Esophagus mucosa (tissue), 1 donor: ENCODE results near the gene TMEM132D. TPM values are rescaled to one million over a fixed set of nuclear protein-coding genes. Genes with fewer than 3 reads are reported as not detected.

Experiments
- ATAC-seq: fragments of 200-7000 bp; cut with Tn5 transposase; one replicate; pipeline ENCODE4 v1.9.1; 2020
- total RNA-seq: library from RNA; stranded (reverse); gene quantifications from one replicate; pipeline ENCODE4 v1.2.4, GENCODE V29; 2023
- donor health status: DM: yes; HTN: yes; CAD: no.

The TMEM132D gene
- total RNA-seq, 1 donor from 2014 or later = not detected

GRCh38 chr12:129532707-129533499 lies 370.9 kb downstream of the TMEM132D start:
- no peak for ATAC-seq

- no peak for ATAC-seq
Observed at GRCh38 chr12:129532082-129532481, 371.7 kb downstream of the TMEM132D start.

- peak; percentile 77 for ATAC-seq
Observed at GRCh38 chr12:129530984-129531383, 372.8 kb downstream of the TMEM132D start.

- ATAC-seq = no peak
Observed at GRCh38 chr12:129530517-129530916, 373.3 kb downstream of the TMEM132D start.

- no peak for ATAC-seq
Observed at GRCh38 chr12:129527506-129527905, 376.3 kb downstream of the TMEM132D start.

- ATAC-seq = no peak
Observed at GRCh38 chr12:129523621-129524020, 380.2 kb downstream of the TMEM132D start.

- ATAC-seq = no peak
Observed at GRCh38 chr12:129520739-129521138, 383.1 kb downstream of the TMEM132D start.

GRCh38 chr12:129503802-129504201 lies 400.0 kb downstream of the TMEM132D start:
- no peak for ATAC-seq

- no peak for ATAC-seq
Observed at GRCh38 chr12:129496226-129496625, 407.6 kb downstream of the TMEM132D start.

GRCh38 chr12:129494766-129495165 lies 409.1 kb downstream of the TMEM132D start:
- no peak for ATAC-seq

GRCh38 chr12:129494260-129494659 lies 409.6 kb downstream of the TMEM132D start:
- ATAC-seq = no peak

- no peak for ATAC-seq
Observed at GRCh38 chr12:129489100-129489676, 414.6 kb downstream of the TMEM132D start.

GRCh38 chr12:129486931-129487330 lies 416.9 kb downstream of the TMEM132D start:
- no peak for ATAC-seq

GRCh38 chr12:129483111-129483893 lies 420.5 kb downstream of the TMEM132D start:
- ATAC-seq = no peak

GRCh38 chr12:129481921-129482320 lies 421.9 kb downstream of the TMEM132D start:
- ATAC-seq = no peak

GRCh38 chr12:129470196-129470595 lies 433.6 kb downstream of the TMEM132D start:
- ATAC-seq = no peak

- no peak for ATAC-seq
Observed at GRCh38 chr12:129467726-129468125, 436.1 kb downstream of the TMEM132D start.

- no peak for ATAC-seq
Observed at GRCh38 chr12:129467289-129467688, 436.5 kb downstream of the TMEM132D start.

- no peak for ATAC-seq
Observed at GRCh38 chr12:129466499-129466898, 437.3 kb downstream of the TMEM132D start.

GRCh38 chr12:129459886-129460285 lies 443.9 kb downstream of the TMEM132D start:
- ATAC-seq = no peak

GRCh38 chr12:129446696-129447095 lies 457.1 kb downstream of the TMEM132D start:
- ATAC-seq = no peak

GRCh38 chr12:129440278-129440677 lies 463.5 kb downstream of the TMEM132D start:
- ATAC-seq = no peak

- ATAC-seq = no peak
Observed at GRCh38 chr12:129434790-129435189, 469.0 kb downstream of the TMEM132D start.
